Measurements from ENCODE around the gene PTPRT.

PTPRT gene

GRCh38 chr20:42123981-42124473 lies 1065.7 kb downstream of the PTPRT start:
- no peak for DNase-seq (ENCODE audit: low read depth, low spot score)

GRCh38 chr20:42118409-42119125 lies 1071.1 kb downstream of the PTPRT start:
- no peak for DNase-seq (ENCODE audit: low read depth, low spot score)

GRCh38 chr20:42118001-42118400 lies 1071.7 kb downstream of the PTPRT start:
- DNase-seq (ENCODE audit: low read depth, low spot score): no peak

- no peak for DNase-seq (ENCODE audit: low read depth, low spot score)
Observed at GRCh38 chr20:42113236-42113635, 1076.5 kb downstream of the PTPRT start.

GRCh38 chr20:42112161-42112560 lies 1077.5 kb downstream of the PTPRT start:
- DNase-seq (ENCODE audit: low read depth, low spot score): no peak

GRCh38 chr20:42111349-42111748 lies 1078.4 kb downstream of the PTPRT start:
- no peak for DNase-seq (ENCODE audit: low read depth, low spot score)

GRCh38 chr20:42110301-42110700 lies 1079.4 kb downstream of the PTPRT start:
- DNase-seq (ENCODE audit: low read depth, low spot score): no peak

GRCh38 chr20:42102000-42102399 lies 1087.7 kb downstream of the PTPRT start:
- no peak for DNase-seq (ENCODE audit: low read depth, low spot score)

GRCh38 chr20:42100137-42100704 lies 1089.5 kb downstream of the PTPRT start:
- no peak for DNase-seq (ENCODE audit: low read depth, low spot score)

- no peak for DNase-seq (ENCODE audit: low read depth, low spot score)
Observed at GRCh38 chr20:42099101-42099500, 1090.6 kb downstream of the PTPRT start.

- no peak for DNase-seq (ENCODE audit: low read depth, low spot score)
Observed at GRCh38 chr20:42098418-42098817, 1091.3 kb downstream of the PTPRT start.

- DNase-seq (ENCODE audit: low read depth, low spot score): no peak
Observed at GRCh38 chr20:42097741-42098140, 1092.0 kb downstream of the PTPRT start.

GRCh38 chr20:42095221-42095620 lies 1094.5 kb downstream of the PTPRT start:
- no peak for DNase-seq (ENCODE audit: low read depth, low spot score)

GRCh38 chr20:42093542-42094440 lies 1095.9 kb downstream of the PTPRT start:
- no peak for DNase-seq (ENCODE audit: low read depth, low spot score)

- no peak for DNase-seq (ENCODE audit: low read depth, low spot score)
Observed at GRCh38 chr20:42093041-42093440, 1096.7 kb downstream of the PTPRT start.

- no peak for DNase-seq (ENCODE audit: low read depth, low spot score)
Observed at GRCh38 chr20:42085366-42085765, 1104.3 kb downstream of the PTPRT start.

- no peak for DNase-seq (ENCODE audit: low read depth, low spot score)
Observed at GRCh38 chr20:42083280-42083679, 1106.4 kb downstream of the PTPRT start.

- no peak for DNase-seq (ENCODE audit: low read depth, low spot score)
Observed at GRCh38 chr20:42082611-42083010, 1107.1 kb downstream of the PTPRT start.

- no peak for DNase-seq (ENCODE audit: low read depth, low spot score)
Observed at GRCh38 chr20:42080956-42081355, 1108.8 kb downstream of the PTPRT start.

GRCh38 chr20:42074944-42075343 lies 1114.8 kb downstream of the PTPRT start:
- no peak for DNase-seq (ENCODE audit: low read depth, low spot score)

- no peak for DNase-seq (ENCODE audit: low read depth, low spot score)
Observed at GRCh38 chr20:42067596-42067995, 1122.1 kb downstream of the PTPRT start.

GRCh38 chr20:42067174-42067573 lies 1122.5 kb downstream of the PTPRT start:
- no peak for DNase-seq (ENCODE audit: low read depth, low spot score)
